Urothelium cell line (cell line): ENCODE results near the gene NKTR.

Source experiments
- DNase-seq: peaks from one replicate; pipeline ENCODE4 v3.0.0; 2011; ENCODE audit warnings: low spot score, mixed read lengths
- FAIRE-seq: peaks from 2 replicates; lab custom pipeline; 2011; peaks lifted over from hg19 to GRCh38; lab: Jason Lieb, UNC

Gene NKTR

GRCh38 chr3:42660131-42660715 is 59.7 kb downstream of the NKTR start:
- DNase-seq (no peak), FAIRE-seq (no peak)

- no peak for DNase-seq
- no peak for FAIRE-seq
Observed at GRCh38 chr3:42660898-42661297, 60.4 kb downstream of the NKTR start.

DNA sequence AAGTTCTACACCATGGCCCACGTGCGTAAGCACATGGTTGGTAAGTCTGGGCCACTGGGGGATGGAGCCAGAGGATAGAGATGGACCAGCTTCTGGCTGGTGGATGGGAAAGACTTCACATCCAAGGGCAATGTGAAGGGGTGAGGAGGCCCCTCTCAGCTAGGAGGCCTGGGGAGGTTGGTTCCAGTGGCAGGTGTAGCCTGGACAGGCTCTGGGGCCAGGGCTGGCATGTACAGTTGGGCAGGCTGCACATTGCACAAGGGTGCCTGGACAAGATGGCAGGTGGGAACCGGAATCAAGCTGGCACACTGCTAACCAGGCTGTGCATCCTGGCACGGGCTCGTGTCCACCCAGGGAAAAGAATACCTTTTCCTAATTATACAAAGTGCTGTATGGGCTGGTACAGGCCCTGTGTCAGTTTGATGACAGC is 61.1 kb downstream of the NKTR start:
- no peak for DNase-seq

DNA sequence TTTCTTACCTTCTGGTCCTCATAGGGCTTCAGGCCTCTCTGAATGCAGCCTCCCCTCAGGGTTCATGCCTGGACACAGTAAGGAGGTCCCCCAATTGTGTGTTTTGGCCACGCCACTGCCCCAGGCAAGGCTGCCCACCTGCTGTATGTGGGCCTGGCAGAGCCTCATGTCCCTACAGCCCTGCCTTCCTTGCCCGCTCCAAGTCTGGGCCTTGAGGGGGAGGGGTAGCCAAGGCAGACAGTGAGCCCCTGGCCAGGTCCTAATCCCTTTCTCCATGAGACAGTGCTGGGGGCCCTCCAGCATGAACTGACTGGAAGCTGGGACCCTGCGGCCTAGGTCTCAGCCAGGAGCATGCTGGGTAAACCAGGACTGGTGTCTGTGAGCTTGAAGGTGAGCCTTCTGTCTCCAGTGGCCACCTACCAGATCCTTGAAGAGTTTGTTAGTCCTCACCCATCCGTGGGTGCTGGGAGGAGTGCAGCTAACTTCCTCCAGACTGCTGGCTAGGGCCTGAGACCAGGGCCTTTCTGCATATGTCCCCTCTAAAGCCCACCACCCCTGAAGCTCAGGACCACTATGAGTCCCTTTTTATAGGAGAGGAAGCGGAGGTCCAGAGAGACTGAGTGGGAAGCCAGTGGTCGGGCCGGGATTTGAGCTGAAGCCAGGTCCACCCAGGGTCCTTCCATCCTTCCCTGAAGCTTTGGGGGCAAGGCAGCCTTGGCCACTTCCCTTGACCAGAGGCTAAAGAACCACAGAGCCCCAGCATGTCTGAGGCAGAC is 61.7 kb downstream of the NKTR start:
- FAIRE-seq (no peak), DNase-seq (no peak)

More for the DNA sequence above, 61.1 kb downstream of the NKTR start:
- FAIRE-seq = no peak

- FAIRE-seq (no peak), DNase-seq (no peak)
Observed at GRCh38 chr3:42662813-42663535, 62.5 kb downstream of the NKTR start.

- DNase-seq (no peak), FAIRE-seq (no peak)
Observed at GRCh38 chr3:42663581-42664437, 63.3 kb downstream of the NKTR start.

- DNase-seq = no peak
- no peak for FAIRE-seq
Observed at GRCh38 chr3:42664438-42664803, 63.9 kb downstream of the NKTR start.

DNA sequence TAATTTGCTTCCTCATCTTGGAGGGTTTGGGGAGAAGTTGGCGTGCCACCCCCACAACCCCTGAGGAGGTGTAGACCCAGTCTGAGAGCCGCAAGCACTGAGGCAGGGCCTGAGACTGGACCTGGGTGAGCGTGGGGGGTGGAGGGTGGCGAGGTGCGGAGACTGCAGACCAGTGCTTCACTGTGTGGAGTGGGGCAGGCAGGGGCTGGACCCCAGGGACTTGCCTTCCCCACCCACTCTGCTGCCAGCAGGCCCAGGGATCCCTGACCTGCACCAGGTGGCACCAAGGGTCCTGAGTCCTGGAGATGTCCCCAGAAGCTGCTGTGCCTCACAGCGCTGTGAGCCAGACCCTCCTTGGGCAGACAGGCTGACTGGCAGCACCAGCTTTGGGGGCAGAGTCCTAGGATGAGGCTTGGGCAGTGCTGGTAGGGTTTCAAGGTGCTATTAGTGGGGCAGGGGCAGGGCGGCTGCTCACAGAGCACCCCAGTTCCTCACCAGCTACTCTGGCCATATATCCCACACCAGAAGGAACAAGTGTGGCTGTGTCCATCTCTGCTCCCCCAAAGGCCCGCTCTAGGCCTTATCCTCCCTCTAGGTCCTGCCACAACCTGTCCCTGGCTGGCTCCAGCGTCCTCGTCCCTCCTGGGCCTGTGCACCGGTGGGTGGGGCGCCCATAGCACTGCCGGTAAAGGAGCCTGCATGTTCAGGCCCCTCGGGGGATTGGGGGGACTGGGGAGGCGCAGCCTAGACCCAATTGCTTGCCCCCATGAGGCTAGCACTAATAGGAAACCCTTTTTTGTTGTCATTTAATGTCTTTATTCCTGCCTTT is 64.8 kb downstream of the NKTR start:
- DNase-seq = no peak
- FAIRE-seq = no peak

DNA sequence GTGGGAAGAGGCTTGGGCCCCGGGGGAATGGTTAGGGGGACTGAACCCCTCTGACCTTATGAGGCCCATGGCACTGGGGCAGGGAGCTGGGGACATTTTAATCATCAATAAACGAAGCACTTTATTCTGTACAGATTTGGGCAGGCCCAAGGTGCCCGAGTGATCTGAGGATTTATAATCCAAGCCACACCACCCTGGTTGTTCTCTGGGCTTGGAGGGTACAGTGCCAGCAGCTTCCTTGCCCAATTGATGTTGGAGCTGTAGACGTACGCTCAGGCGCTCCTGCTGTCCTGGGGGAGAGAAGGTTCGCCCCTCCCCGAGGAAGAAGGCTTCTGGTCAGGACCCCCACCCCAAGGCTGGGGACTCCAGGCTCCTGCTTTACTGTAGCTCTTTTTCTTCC is 65.5 kb downstream of the NKTR start:
- no peak for FAIRE-seq

DNA sequence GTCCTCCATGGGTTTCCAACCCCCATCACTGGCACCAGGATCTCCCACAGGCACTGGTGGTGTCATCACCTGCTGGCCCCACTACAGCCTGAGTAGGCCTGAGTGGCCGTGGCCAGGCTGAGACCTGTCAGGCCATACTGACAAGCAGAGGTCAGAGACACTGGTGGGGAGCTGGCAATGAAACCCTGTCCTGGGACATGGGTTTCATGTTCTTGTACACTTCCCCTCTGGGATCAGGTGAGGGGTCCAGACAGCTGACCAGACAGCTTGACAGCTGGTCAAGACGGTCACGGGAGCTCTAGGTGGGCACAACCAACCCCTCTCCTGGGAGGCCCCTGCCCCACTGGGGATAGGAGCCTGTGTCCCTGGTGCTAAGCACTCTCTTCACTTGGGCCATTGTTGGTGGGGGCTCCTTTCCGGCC is 66.1 kb downstream of the NKTR start:
- no peak for DNase-seq
- no peak for FAIRE-seq

More for the DNA sequence above, 65.5 kb downstream of the NKTR start:
- DNase-seq = no peak

DNA sequence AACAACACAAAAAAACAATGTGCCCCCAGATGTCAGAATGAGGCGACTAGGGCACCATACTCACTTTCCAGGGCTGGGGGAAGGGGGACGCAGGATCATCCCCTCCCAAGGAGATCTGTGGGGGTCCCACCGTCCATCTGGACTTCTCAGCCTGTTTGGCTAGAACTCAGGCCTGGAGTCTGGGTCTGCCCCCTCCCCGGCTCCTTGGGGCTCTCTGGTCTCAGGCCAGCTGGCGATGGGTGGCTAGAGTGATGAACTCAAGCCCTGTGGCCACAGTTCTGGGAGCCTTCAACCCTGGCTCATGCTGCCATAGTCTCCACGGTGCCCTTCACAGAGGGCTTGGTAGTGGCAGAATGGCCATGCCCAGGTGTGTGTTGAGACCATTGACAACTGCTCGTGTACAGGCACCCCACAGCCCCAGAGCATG is 66.6 kb downstream of the NKTR start:
- DNase-seq = no peak
- FAIRE-seq = no peak

DNA sequence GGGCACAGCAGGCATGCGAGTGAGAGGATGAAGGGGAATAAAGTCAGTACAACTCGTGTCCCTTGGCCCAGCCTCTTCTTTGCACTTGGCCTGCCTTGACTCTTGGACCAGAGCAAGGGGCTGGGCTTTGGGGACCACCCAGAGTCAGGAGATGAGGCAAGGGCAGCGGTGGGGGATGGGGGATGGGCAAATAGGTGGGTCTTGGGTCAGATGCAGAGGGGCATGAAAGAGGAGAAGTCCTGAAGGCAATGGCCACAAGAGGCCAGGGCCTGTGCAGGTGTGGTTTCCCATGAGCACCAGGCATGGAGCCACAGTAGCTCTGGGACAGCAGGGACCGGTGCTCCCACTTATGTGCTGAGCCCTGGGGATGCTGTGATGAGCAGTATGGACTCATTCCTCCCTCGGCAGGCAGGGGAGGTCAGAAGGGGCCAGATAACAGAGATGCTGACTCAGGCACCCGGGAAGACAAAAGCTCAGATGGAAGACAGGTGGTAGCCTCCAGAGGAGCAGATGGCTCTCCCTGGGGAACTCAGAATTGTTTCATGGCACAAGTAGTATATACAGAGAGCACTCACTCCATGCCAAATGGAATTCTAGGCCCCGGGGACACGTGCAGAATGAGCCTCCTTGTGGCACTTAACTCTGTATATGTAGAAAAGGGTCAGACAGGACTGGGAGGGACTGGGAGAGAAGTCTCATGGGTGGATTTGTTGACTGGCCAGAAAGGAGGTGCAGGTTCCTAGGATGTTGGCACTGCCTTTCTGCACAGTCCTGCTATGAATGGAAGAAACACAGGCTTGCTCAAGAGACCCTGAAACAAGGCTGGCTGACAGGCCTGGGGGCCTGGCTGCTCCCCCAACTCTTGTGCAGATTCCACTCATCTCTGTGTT is 67.3 kb downstream of the NKTR start:
- DNase-seq (no peak), FAIRE-seq (no peak)

- no peak for DNase-seq
- FAIRE-seq = no peak
Observed at GRCh38 chr3:42668413-42668760, 67.9 kb downstream of the NKTR start.

DNA sequence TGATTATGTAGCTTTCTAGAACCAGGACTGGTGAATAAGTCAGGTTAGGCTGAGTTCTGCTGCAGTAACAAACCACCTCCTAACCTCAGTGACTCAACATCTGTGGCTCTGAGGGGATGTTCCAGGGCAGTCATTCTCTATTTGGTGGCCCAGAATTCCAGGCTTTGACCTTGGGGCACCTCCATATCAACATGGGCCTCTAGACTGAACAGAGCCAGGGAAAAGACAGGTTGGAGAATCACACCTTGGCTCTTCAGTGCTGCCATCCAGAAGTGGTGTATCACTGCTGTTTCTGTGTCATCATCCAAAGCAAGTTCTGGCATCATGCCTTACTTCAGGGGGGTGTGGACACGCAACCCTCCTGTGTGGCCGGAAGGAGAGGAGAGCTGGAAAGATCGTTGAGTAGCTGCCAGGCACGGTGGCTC is 68.3 kb downstream of the NKTR start:
- no peak for FAIRE-seq
- no peak for DNase-seq

GRCh38 chr3:42670051-42670576 is 69.6 kb downstream of the NKTR start:
- no peak for FAIRE-seq
- DNase-seq = no peak

DNA sequence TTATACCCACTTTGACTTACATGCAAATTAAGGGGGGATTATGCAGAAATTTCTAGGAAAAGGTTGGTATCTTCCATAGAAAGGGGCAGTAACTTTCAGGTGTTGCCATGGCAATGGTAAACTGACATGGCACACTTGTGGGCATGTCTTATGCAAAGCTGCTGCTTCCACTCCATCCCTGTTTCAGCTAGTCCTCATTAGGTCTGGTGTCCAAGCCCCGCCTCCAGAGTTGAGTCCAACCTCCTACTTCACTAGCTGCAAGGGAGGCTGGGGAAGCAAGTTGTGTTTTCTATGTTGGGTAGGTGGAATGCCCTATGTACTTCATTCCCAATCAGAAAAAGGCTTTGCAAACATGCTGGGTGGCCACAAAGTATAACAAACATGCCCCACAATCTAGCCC is 70.2 kb downstream of the NKTR start:
- DNase-seq = no peak
- FAIRE-seq = no peak

GRCh38 chr3:42672515-42672914 is 72.0 kb downstream of the NKTR start:
- DNase-seq = no peak
- FAIRE-seq = no peak

DNA sequence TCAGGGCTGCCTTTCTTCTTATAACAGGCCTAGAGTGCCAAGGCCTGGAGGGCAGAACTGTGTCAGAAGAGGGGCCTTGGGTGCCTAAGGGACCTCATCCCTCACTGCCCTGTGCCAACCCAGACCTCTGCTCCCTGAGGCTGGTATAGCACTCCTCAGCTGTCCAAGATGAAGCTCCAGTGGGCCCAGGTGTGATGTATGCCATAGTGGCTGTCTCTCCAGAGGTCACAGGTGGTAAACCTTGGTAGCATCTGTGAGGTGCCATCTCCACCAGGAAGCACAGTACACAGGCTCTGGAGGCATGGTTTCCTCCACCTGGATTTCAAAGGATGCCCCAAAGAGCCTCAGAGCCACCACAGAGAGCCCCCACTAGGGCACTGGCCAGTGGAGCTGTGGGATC is 72.6 kb downstream of the NKTR start:
- no peak for FAIRE-seq

GRCh38 chr3:42674146-42674545 is 73.7 kb downstream of the NKTR start:
- FAIRE-seq (no peak), DNase-seq (no peak)

More for the DNA sequence above, 72.6 kb downstream of the NKTR start:
- DNase-seq = no peak
